Cardiac fibroblast (primary cell): ENCODE results near the gene GPR55.
"Not testable (repeated sequence)": the region's sequence is repeated elsewhere in the genome, so short reads cannot be mapped to it uniquely, and the experiment has no call there.

Experiments used
- DNase-seq, 2 donors: peaks; one replicate each; pipeline versions ENCODE4 v3.0.0 to v3.0.0-alpha.2; 2010; ENCODE audit warnings: low read depth in 2 of 2
- H3K4me3 ChIP-seq, 2 donors: replicated peaks in 1 of 2; 1 replicate in 1 of 2; 2 replicates in 1 of 2; pipeline ENCODE4 v1.5.1; 2011; ENCODE audit warnings: low read depth in 2 of 2, low read length in 2 of 2, mild to moderate bottlenecking in 2 of 2, moderate library complexity in 1 of 2
- CTCF ChIP-seq: IDR thresholded peaks from one replicate; pipeline ENCODE4 v1.5.1; 2011; ENCODE audit warnings: low read depth, mild to moderate bottlenecking, low read length, inconsistent platforms

GPR55 gene

DNA sequence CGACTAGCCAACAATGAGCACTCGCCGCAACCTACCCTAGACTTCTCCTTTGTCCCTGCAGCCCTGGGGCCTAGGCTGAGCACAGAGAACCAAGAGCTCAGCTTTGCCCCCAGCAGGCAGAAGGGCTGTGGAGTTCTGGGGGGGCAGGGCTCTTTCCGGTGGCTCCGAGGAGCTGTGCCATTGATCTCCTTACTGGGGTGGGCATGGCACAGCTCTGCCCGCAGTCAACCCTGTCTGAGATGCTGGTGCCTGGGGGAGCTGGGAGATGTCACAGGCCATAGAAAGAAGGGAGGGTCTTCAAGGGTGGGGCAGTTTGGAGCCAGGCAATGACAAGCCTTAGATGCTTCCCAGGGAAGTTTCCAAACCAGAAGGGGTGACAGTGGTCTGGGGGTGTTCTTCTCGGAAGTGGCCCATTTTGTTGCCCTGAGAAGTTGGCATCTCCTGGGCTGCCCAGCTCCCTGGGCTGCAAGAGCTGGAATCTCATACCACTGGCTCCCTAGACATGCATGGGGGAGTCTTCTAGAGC lies 14.1 kb upstream of the GPR55 start:
- H3K4me3 ChIP-seq, result no peak overlapping the region
- no peak for DNase-seq
- TF ChIP-seq CTCF, result no peak

DNA sequence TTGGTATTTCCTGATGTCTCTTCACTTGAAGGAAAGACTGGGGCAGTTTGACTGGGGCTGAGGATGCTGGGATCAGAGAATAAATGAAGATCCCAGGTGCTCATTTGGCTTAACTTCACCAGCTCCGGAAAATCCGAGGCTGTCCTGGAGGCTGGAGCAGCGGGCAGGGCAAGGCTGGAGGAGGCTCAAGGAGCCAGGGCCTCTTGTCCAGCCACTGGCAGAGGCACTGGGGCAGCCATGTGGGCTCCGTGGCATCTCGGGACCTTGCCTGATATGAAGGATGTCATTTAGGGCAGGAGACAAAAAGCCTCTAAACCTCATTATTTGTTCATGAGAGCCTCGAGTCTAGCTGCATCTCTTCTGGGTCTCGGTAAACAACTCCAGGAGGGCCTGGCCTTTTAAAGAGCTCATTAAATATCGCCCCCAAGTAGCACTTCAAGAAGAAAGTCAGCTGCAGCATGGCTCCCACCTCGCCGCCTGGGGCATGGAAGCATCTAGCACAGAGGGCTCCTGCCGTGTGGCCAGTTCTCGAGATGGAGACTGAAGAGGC lies 13.5 kb upstream of the GPR55 start:
- no peak for TF ChIP-seq CTCF
- no peak for DNase-seq
- no peak overlapping the region for H3K4me3 ChIP-seq

- no peak for TF ChIP-seq CTCF
- no peak overlapping the region for H3K4me3 ChIP-seq
- no peak for DNase-seq
Observed at GRCh38 chr2:230938098-230938497, 13.1 kb upstream of the GPR55 start.

DNA sequence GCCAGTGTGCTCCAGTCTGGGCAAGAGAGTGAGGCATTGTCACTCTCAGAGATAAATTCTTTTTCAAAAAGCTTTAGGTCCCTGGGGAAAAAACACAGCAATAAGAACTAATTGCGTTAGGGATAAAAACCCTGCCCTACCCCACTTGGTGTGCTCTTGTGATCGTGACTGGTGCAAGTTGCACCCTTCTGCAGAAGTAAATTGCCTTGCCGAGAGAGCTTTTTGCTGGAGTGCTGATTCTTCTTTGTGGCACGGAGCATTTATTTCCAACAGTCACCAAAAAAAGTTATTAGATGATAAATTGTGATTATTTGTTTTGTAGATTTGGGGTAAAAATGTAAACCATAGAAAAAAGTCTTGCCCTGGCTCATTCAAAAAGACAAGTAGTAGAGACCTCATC lies 12.3 kb upstream of the GPR55 start:
- H3K4me3 ChIP-seq, result no peak overlapping the region
- TF ChIP-seq CTCF, result no peak
- no peak for DNase-seq

GRCh38 chr2:230936243-230936642 lies 11.2 kb upstream of the GPR55 start:
- DNase-seq, H3K4me3 ChIP-seq: not testable (repeated sequence)

- no peak for TF ChIP-seq CTCF
- no peak overlapping the region for H3K4me3 ChIP-seq
- no peak for DNase-seq
Observed at GRCh38 chr2:230935130-230935430, 10.0 kb upstream of the GPR55 start.

GRCh38 chr2:230934231-230935129 lies 9.4 kb upstream of the GPR55 start:
- H3K4me3 ChIP-seq, result no peak overlapping the region
- DNase-seq, result no peak
- TF ChIP-seq CTCF, result no peak
